Head of caudate nucleus (tissue), 42 donors: ENCODE measurements around the gene CCDC187.
A peak's percentile ranks its signal among the peaks of the same experiment; 100 is the strongest.

Experiments used
- DNase-seq, 42 donors: peaks; one replicate each; pipeline versions ENCODE4 v3.0.0 to v3.0.0-alpha.2; 2020 to 2021; ENCODE audit warnings: mixed read lengths in 7 of 42
- intact Hi-C: fragments of 100-400 bp; cut with DNase I; formaldehyde crosslinking; loops from one replicate; pipeline ENCODE4 v1.15.0; 2022

CCDC187 gene

GRCh38 chr9:136317695-136318094 is 13.8 kb upstream of the CCDC187 start:
- DNase-seq, result no peak
- intact Hi-C loops, result no loop called here

- intact Hi-C loops, result no loop called here
- no peak for DNase-seq
Measured at GRCh38 chr9:136316896-136317676, 13.2 kb upstream of the CCDC187 start.

- intact Hi-C loops, result no loop called here
- DNase-seq, result no peak
Measured at GRCh38 chr9:136316271-136316751, 12.4 kb upstream of the CCDC187 start.

- intact Hi-C loops, result loop anchor here (5.0 kb wide), 1 partner anchor 47 kb away; the partner anchor contains the start of gene DNLZ
- DNase-seq, result no peak
Measured at GRCh38 chr9:136314944-136315343, 11.1 kb upstream of the CCDC187 start.

GRCh38 chr9:136314056-136314416 is 10.1 kb upstream of the CCDC187 start:
- no peak for DNase-seq
- intact Hi-C loops, result loop anchor here (5.0 kb wide), 1 partner anchor 48 kb away; the partner anchor contains the start of gene DNLZ

- no peak for DNase-seq
- intact Hi-C loops, result loop anchor here (5.0 kb wide), 1 partner anchor 49 kb away; the partner anchor contains the start of gene DNLZ
Measured at GRCh38 chr9:136313111-136314055, 9.5 kb upstream of the CCDC187 start.

- intact Hi-C loops, result loop anchor here (5.0 kb wide), 1 partner anchor 50 kb away; the partner anchor contains the start of gene DNLZ
- peak; percentile 45 to 84 (median 70) for DNase-seq
Measured at GRCh38 chr9:136312436-136312835, 8.5 kb upstream of the CCDC187 start.

GRCh38 chr9:136312009-136312375 is 8.1 kb upstream of the CCDC187 start:
- DNase-seq, result no peak
- intact Hi-C loops, result loop anchor here (5.0 kb wide), 1 partner anchor 50 kb away; the partner anchor contains the start of gene DNLZ

- intact Hi-C loops, result loop anchor here (5.0 kb wide), 1 partner anchor 51 kb away; the partner anchor contains the start of gene DNLZ
- DNase-seq, result no peak
Measured at GRCh38 chr9:136311051-136312008, 7.4 kb upstream of the CCDC187 start.

GRCh38 chr9:136310273-136311030 is 6.6 kb upstream of the CCDC187 start:
- intact Hi-C loops, result loop anchor here (5.0 kb wide), 1 partner anchor 52 kb away; the partner anchor contains the start of gene DNLZ
- DNase-seq, result no peak

- intact Hi-C loops, result loop anchor here (5.0 kb wide), 1 partner anchor 52 kb away; the partner anchor contains the start of gene DNLZ
Measured at GRCh38 chr9:136309806-136310220, 5.9 kb upstream of the CCDC187 start.

GRCh38 chr9:136309101-136309801 is 5.4 kb upstream of the CCDC187 start:
- DNase-seq, result no peak
- intact Hi-C loops, result no loop called here

More at GRCh38 chr9:136309806-136310220, 5.9 kb upstream of the CCDC187 start:
- no peak for DNase-seq

GRCh38 chr9:136308702-136309053 is 4.8 kb upstream of the CCDC187 start:
- intact Hi-C loops, result no loop called here
- DNase-seq, result no peak

- no peak for DNase-seq
- intact Hi-C loops, result no loop called here
Measured at GRCh38 chr9:136308006-136308701, 4.3 kb upstream of the CCDC187 start.

GRCh38 chr9:136307215-136307750 is 3.4 kb upstream of the CCDC187 start:
- intact Hi-C loops, result no loop called here
- DNase-seq, result no peak
